Lung (tissue), 12 donors: ENCODE measurements around the gene ERGIC1. TPM values are rescaled to one million over a fixed set of nuclear protein-coding genes. Genes with fewer than 3 reads are reported as not detected.

Experiments used
- ATAC-seq: fragments of 200-7000 bp; cut with Tn5 transposase; one replicate; pipeline ENCODE4 v1.9.1; 2020; ENCODE audit warnings: moderate number of reproducible peaks; ENCODE audit not compliant: insufficient read depth, low FRiP score
- DNase-seq, 3 donors: peaks; one replicate each; pipeline ENCODE4 v3.0.0-alpha.2; 2013 to 2017
- H3K27ac ChIP-seq, 2 donors: one replicate each; pipeline ENCODE4 v1.5.1; 2013; ENCODE audit warnings: mild to moderate bottlenecking in 2 of 2, moderate library complexity in 2 of 2, control low read depth in 1 of 2, inconsistent platforms in 1 of 2, low read depth in 1 of 2, low read length in 1 of 2
- H3K27me3 ChIP-seq, 3 donors: one replicate each; pipeline ENCODE4 v1.5.1; 2013; ENCODE audit warnings: low read length in 2 of 3; ENCODE audit not compliant: control insufficient read depth in 3 of 3, insufficient read depth in 3 of 3
- H3K36me3 ChIP-seq, 4 donors: one replicate each; pipeline ENCODE4 v1.5.1; 2013; ENCODE audit warnings: low read length in 4 of 4, mild to moderate bottlenecking in 1 of 4, moderate library complexity in 1 of 4; ENCODE audit not compliant: control insufficient read depth in 4 of 4, insufficient read depth in 4 of 4
- H3K4me1 ChIP-seq, 5 donors: one replicate each; pipeline ENCODE4 v1.5.1; 2013; ENCODE audit warnings: low read length in 5 of 5, mild to moderate bottlenecking in 2 of 5, moderate library complexity in 1 of 5; ENCODE audit not compliant: control insufficient read depth in 5 of 5, insufficient read depth in 5 of 5
- H3K4me3 ChIP-seq: one replicate; pipeline ENCODE4 v1.5.1; 2013; ENCODE audit warnings: mild to moderate bottlenecking, control low read depth, moderate library complexity
- H3K9ac ChIP-seq, 2 donors: one replicate each; pipeline ENCODE4 v1.5.1; 2013; ENCODE audit warnings: low read length in 2 of 2, control low read depth in 1 of 2; ENCODE audit not compliant: insufficient read depth in 1 of 2
- H3K9me3 ChIP-seq, 4 donors: one replicate each; pipeline ENCODE4 v1.5.1; 2013; ENCODE audit warnings: low read length in 3 of 4, mild to moderate bottlenecking in 1 of 4, moderate library complexity in 1 of 4; ENCODE audit not compliant: control insufficient read depth in 4 of 4, insufficient read depth in 3 of 4
- CTCF ChIP-seq: IDR thresholded peaks from 2 replicates; pipeline ENCODE4 v1.5.1; 2012; ENCODE audit warnings: mild to moderate bottlenecking; ENCODE audit errors: control extremely low read depth, extremely low read depth
- WGBS, 2 donors: extraction: QIAGEN DNeasy Blood & Tissue Kit; methylation state at CpG; one replicate each; pipeline ENCODE4 v1.1.7; 2013; 5-methylcytosine and 5-hydroxymethylcytosine counted together
- polyA plus RNA-seq, 2 donors: library from polyadenylated mRNA; stranded (reverse); fragments of 200-250 nt; gene quantifications; one replicate each; pipeline ENCODE4 v1.2.1, GENCODE V29; 2013
- total RNA-seq, 2 donors: library from RNA; depleted of rRNA in 1 of 2; stranded (reverse); fragments of >200 nt in 1 of 2; gene quantifications; one replicate each; pipeline ENCODE4 v1.2.1, GENCODE V29; 2014 to 2021
- donor health status: control.
- donor health status: control.
- donor health status: Bipolar disorder and iron deficiency.
- donor health status: healthy.
- donor health status: DM: yes; HTN: yes; CAD: no.

ERGIC1 gene
- total and polyA plus RNA-seq, 4 donors: 62.2 to 215 (median 163) TPM

GRCh38 chr5:172983542-172984243 is 149.6 kb downstream of the ERGIC1 start, which contains the start of gene ATP6V0E1:
Gene ATP6V0E1 (plus strand): TSS chr5:172983771. CDS start chr5:172983861, 90 bp downstream.
- Histone ChIP-seq H3K4me3 (peak within 1 kb of the TSS; percentile 68), H3K27ac (peak within 1 kb of the TSS; percentile 94 to 97), H3K27me3 (no peaks in the 10 kb centered on the region), H3K9ac (peak within 1 kb of the TSS; percentile 81 to 93), H3K4me1 (peaks cover 4 to 10% (median 9%) of the 10 kb centered on the region in 5 donors), H3K9me3 (no peaks in the 10 kb centered on the region), H3K36me3 (peaks cover 0 to 9% (median 4%) of the 10 kb centered on the region in 4 donors)
- DNase-seq (peak; percentile 96 to 98 (median 97)), ATAC-seq (peak; percentile 95)
- 0 to 1% methylated on average over 44 to 49 of the region's 49 CpGs for WGBS, 2 donors
- no peak for TF ChIP-seq CTCF

- peak overlapping the region; percentile 68 for H3K4me3 ChIP-seq
- WGBS, 2 donors: 1% methylated on average over 15 of the region's 15 CpGs
Observed at GRCh38 chr5:172984244-172984953, 150.3 kb downstream of the ERGIC1 start.

GRCh38 chr5:172985596-172985995 is 151.5 kb downstream of the ERGIC1 start:
- no peak for ATAC-seq
- Histone ChIP-seq H3K27ac (no peak overlapping the region), H3K9ac (peak overlapping the region in 1 of 2 donors; percentile 61), H3K9me3 (no peaks in the 10 kb centered on the region), H3K27me3 (no peaks in the 10 kb centered on the region), H3K4me3 (no peak overlapping the region), H3K4me1 (peaks cover 4 to 11% (median 9%) of the 10 kb centered on the region in 5 donors), H3K36me3 (peaks cover 0 to 10% (median 4%) of the 10 kb centered on the region in 4 donors)
- TF ChIP-seq CTCF: no peak
- DNase-seq: no peak

More at GRCh38 chr5:172984244-172984953, 150.3 kb downstream of the ERGIC1 start:
- no peak for TF ChIP-seq CTCF
- ATAC-seq: peak; percentile 75
- no peaks in the 10 kb centered on the region for H3K27me3 ChIP-seq
- peak; percentile 85 to 90 (median 89) for DNase-seq
- peak overlapping the region; percentile 81 to 93 for H3K9ac ChIP-seq
- H3K9me3 ChIP-seq: no peaks in the 10 kb centered on the region
- H3K36me3 ChIP-seq: peaks cover 0 to 10% (median 4%) of the 10 kb centered on the region in 4 donors
- peaks cover 4 to 10% (median 9%) of the 10 kb centered on the region in 5 donors for H3K4me1 ChIP-seq
- H3K27ac ChIP-seq: peak overlapping the region; percentile 94 to 97
